GM08714 (cell line): ENCODE measurements around the gene CLEC11A.

ENCODE experiments used
- H3K4me3 ChIP-seq: fragments of 200-500 bp; sonication (Bioruptor generic); 2 replicates; pipeline ENCODE4 v1.5.1; 2014; ENCODE audit warnings: mild to moderate bottlenecking, low read length, inconsistent platforms
- ZNF274 ChIP-seq: IDR thresholded peaks from 2 replicates; pipeline ENCODE4 v1.6.1; 2012; ENCODE audit warnings: mild to moderate bottlenecking, low read depth, low read length

Gene CLEC11A

GRCh38 chr19:50697414-50698124 is 25.6 kb upstream of the CLEC11A start:
- no peak for TF ChIP-seq ZNF274
- no peak overlapping the region for H3K4me3 ChIP-seq

GRCh38 chr19:50701367-50701985 is 21.7 kb upstream of the CLEC11A start:
- TF ChIP-seq ZNF274, result no peak
- no peak overlapping the region for H3K4me3 ChIP-seq

DNA sequence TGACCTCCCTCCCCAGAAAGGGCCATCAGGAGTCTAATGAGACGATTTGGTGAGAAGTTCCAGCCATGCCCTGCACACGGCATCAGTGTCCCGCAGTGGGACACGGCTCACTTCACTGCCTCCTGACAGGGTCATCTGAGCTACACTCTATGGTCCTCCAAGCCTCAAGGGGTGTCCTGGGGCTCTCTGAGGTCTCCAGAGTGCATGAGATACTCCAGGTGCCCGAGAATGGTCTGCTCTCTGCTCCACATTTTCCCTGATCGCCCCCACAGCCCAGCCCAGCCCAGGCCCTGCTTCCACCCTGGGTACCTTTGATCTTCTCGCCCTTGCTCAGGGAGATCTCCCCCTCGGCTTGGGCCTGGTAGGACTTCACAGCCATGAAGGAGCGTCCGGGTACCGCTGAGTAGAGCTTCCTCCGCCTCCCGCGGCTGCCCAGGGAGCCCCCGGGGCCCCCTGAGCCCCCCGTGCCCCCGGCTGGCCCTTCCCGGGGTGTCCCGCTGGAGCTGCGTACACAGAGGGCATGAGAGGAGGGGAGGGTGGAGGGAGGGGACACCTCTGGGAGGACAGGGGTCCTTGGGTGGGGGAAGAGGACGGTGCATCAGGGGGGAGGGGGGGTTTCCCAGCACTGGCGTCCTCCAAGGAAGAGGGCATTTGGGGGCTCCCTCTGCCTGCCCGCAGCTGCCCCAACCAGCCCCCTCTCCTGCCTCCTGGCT is 20.9 kb upstream of the CLEC11A start:
- H3K4me3 ChIP-seq, result no peak overlapping the region
- no peak for TF ChIP-seq ZNF274

GRCh38 chr19:50702871-50703829 is 20.0 kb upstream of the CLEC11A start:
- no peak for TF ChIP-seq ZNF274
- no peak overlapping the region for H3K4me3 ChIP-seq

- H3K4me3 ChIP-seq, result no peak overlapping the region
- no peak for TF ChIP-seq ZNF274
Measured at GRCh38 chr19:50703915-50704796, 19.0 kb upstream of the CLEC11A start.

- H3K4me3 ChIP-seq, result no peak overlapping the region
- no peak for TF ChIP-seq ZNF274
Measured at GRCh38 chr19:50705422-50706019, 17.6 kb upstream of the CLEC11A start.

DNA sequence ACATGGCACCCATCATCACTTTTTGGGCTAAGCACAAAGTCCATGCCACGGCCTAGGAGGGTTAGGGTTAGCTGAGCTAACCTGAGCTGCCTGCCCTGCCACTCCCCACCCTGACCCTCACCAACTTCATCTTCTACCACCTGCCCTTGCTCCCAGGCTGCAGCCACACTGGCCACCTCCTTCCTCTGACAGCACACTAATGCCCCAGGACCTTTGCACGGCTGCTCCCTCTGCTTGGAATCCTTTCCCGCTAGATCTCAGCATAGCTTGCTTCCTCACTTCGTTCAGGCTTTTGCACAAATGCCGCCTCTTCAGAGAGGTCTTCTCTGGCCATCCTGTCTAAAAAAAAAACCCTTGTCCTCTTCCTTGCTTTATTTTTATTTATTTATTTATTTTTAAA is 16.8 kb upstream of the CLEC11A start:
- no peak for TF ChIP-seq ZNF274
- H3K4me3 ChIP-seq, result no peak overlapping the region

GRCh38 chr19:50708179-50708879 is 14.8 kb upstream of the CLEC11A start:
- no peak for TF ChIP-seq ZNF274
- H3K4me3 ChIP-seq, result no peak overlapping the region

- H3K4me3 ChIP-seq, result no peak overlapping the region
- TF ChIP-seq ZNF274, result no peak
Measured at GRCh38 chr19:50710094-50710493, 13.1 kb upstream of the CLEC11A start.

- no peak overlapping the region for H3K4me3 ChIP-seq
- no peak for TF ChIP-seq ZNF274
Measured at GRCh38 chr19:50710612-50711011, 12.6 kb upstream of the CLEC11A start.

GRCh38 chr19:50711196-50711595 is 12.0 kb upstream of the CLEC11A start:
- no peak overlapping the region for H3K4me3 ChIP-seq
- no peak for TF ChIP-seq ZNF274

DNA sequence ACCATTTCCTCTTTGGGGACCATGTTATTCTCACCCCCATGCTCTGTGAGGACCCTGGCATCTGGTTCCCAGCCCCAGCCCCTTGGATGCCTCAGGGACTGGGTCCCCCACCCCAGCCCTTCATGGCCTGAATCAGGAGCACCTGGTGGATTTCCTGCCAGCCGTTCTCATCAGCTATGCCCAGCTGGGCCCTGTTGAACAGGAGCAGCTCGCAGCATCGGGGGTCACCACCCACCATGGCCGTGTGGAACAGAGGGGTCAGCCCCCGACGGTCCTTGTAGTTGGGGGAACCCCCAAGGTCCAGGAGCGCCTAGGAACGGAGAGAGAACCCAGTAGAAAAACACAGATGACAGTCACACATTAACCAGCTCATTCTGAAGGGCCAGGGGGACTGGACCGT is 11.4 kb upstream of the CLEC11A start:
- H3K4me3 ChIP-seq, result no peak overlapping the region
- TF ChIP-seq ZNF274, result no peak
